ENCODE measurements around the gene GTSF1L.

- TF ChIP-seq EZH2 (IDR thresholded peaks at IDR 0.05; ENCODE audit: insufficient read depth, low read length) (no peak), CTCF (IDR thresholded peaks at IDR 0.05; ENCODE audit: insufficient read depth, low read depth, low read length) (no peak)
These were observed 13.8 kb upstream of the GTSF1L start for GRCh38 chr20:43740642-43741041.
